Thyroid gland (tissue), 4 donors: ENCODE measurements around the gene SPG7.

Source experiments
- POLR2A ChIP-seq, 2 donors: fragments of 450-650 bp; IDR thresholded peaks; one replicate each; pipeline ENCODE4 v1.6.1; 2017; ENCODE audit warnings: antibody characterized with exemption in 2 of 2, mild to moderate bottlenecking in 2 of 2, moderate library complexity in 1 of 2
- TF ChIP-seq, protein P1 (sequence below), 6 experiments: fragments of 200-600 bp in 3 of 6; fragments of 450-650 bp in 3 of 6; sonication (generic) in 3 of 6; IDR thresholded peaks; one replicate each; pipeline ENCODE4 v1.5.1; 2016 to 2019; ENCODE audit warnings: antibody characterized with exemption in 6 of 6, mild to moderate bottlenecking in 2 of 6, inconsistent platforms in 1 of 6, moderate library complexity in 1 of 6

DNA sequence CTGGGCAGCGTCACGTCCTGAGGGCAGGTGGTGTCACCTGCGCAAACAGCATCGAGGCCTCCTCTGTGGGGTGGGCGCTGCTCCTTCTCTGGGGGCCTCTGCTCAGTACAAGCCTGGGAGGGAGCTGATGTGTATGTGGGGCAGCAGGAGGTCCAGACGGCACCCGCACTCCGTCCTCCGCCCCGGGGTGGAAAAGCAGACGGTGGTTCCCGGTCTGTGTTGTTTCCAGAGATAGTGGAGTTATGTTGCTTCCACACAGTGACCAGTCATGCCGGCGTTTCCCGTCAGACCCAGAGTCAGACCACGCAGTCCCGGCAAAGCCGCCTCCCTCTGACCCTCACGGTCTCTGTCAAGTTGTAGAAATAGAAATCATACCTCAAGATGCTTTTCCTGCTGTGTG lies 38.6 kb downstream of the SPG7 start:
- TF ChIP-seq, protein P1, sequence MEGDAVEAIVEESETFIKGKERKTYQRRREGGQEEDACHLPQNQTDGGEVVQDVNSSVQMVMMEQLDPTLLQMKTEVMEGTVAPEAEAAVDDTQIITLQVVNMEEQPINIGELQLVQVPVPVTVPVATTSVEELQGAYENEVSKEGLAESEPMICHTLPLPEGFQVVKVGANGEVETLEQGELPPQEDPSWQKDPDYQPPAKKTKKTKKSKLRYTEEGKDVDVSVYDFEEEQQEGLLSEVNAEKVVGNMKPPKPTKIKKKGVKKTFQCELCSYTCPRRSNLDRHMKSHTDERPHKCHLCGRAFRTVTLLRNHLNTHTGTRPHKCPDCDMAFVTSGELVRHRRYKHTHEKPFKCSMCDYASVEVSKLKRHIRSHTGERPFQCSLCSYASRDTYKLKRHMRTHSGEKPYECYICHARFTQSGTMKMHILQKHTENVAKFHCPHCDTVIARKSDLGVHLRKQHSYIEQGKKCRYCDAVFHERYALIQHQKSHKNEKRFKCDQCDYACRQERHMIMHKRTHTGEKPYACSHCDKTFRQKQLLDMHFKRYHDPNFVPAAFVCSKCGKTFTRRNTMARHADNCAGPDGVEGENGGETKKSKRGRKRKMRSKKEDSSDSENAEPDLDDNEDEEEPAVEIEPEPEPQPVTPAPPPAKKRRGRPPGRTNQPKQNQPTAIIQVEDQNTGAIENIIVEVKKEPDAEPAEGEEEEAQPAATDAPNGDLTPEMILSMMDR (IDR thresholded peaks at IDR 0.05) = no peak
- TF ChIP-seq POLR2A (IDR thresholded peaks at IDR 0.05) = no peak
